Cardiac muscle cell (in vitro differentiated cells and primary cell): ENCODE measurements around the gene ZNF444. TPM values are rescaled to one million over a fixed set of nuclear protein-coding genes. Genes with fewer than 3 reads are reported as not detected.

Experiments used
- DNase-seq, 2 donors: peaks; one replicate each; pipeline versions ENCODE4 v3.0.0 to v3.0.0-alpha.2; 2010 to 2017; ENCODE audit warnings: low read depth in 1 of 2, low spot score in 1 of 2
- H3K27ac ChIP-seq: fragments of 200-600 bp; sonication (generic); 2 replicates; pipeline ENCODE4 v1.5.1; 2016
- H3K27me3 ChIP-seq: fragments of 200-600 bp; sonication (generic); 2 replicates; pipeline ENCODE4 v1.6.0; 2016; ENCODE audit warnings: control low read depth
- H3K36me3 ChIP-seq: fragments of 200-600 bp; sonication (generic); 2 replicates; pipeline ENCODE4 v1.5.1; 2016; ENCODE audit warnings: control low read depth
- H3K4me1 ChIP-seq: fragments of 200-600 bp; sonication (generic); 2 replicates; pipeline ENCODE4 v1.8.1; 2017; ENCODE audit warnings: low read depth, mild to moderate bottlenecking, mixed run types
- H3K4me3 ChIP-seq: fragments of 200-600 bp; sonication (generic); 2 replicates; pipeline ENCODE4 v1.5.1; 2016; ENCODE audit warnings: mild to moderate bottlenecking
- H3K9me3 ChIP-seq: fragments of 200-600 bp; sonication (generic); 2 replicates; pipeline ENCODE4 v1.5.1; 2017; ENCODE audit warnings: low read depth, mild to moderate bottlenecking, control low read depth
- CTCF ChIP-seq: IDR thresholded peaks from 2 replicates; pipeline ENCODE4 v1.5.1; 2012; ENCODE audit warnings: low read depth, mild to moderate bottlenecking, low read length
- polyA plus RNA-seq: library from polyadenylated mRNA; unstranded; fragments of >200 nt; fragmentation: Nextera tagmentation; extraction: Ambion mirVana; gene quantifications from 2 replicates; pipeline ENCODE4 v1.2.1, GENCODE V29; 2016
- total RNA-seq: library from RNA; depleted of rRNA; stranded (reverse); fragments of >200 nt; gene quantifications from 2 replicates; pipeline ENCODE4 v1.2.3, GENCODE V29; 2016

ZNF444 gene
- total and polyA plus RNA-seq, 2 experiments from 2014 or later = 71.8 to 72.8 TPM

- no peaks in the 10 kb centered on the region for H3K27me3 ChIP-seq
- H3K4me3 ChIP-seq = no peak overlapping the region
- H3K27ac ChIP-seq = no peak overlapping the region
- DNase-seq = no peak
- H3K9me3 ChIP-seq = no peaks in the 10 kb centered on the region
- no peaks in the 10 kb centered on the region for H3K4me1 ChIP-seq
- H3K36me3 ChIP-seq = no peaks in the 10 kb centered on the region
- no peak for TF ChIP-seq CTCF
Observed at GRCh38 chr19:56176881-56177280, 35.8 kb downstream of the ZNF444 start.

- no peak for TF ChIP-seq CTCF
- H3K36me3 ChIP-seq = no peaks in the 10 kb centered on the region
- no peak overlapping the region for H3K27ac ChIP-seq
- DNase-seq = no peak
- H3K27me3 ChIP-seq = no peaks in the 10 kb centered on the region
- H3K9me3 ChIP-seq = no peaks in the 10 kb centered on the region
- H3K4me1 ChIP-seq = no peaks in the 10 kb centered on the region
- H3K4me3 ChIP-seq = no peak overlapping the region
Observed at GRCh38 chr19:56177564-56178243, 36.6 kb downstream of the ZNF444 start.

GRCh38 chr19:56189785-56190184 lies 48.7 kb downstream of the ZNF444 start:
- Histone ChIP-seq H3K9me3 (no peaks in the 10 kb centered on the region), H3K4me1 (no peaks in the 10 kb centered on the region), H3K4me3 (no peak overlapping the region), H3K36me3 (no peaks in the 10 kb centered on the region), H3K27me3 (no peaks in the 10 kb centered on the region), H3K27ac (no peak overlapping the region)
- no peak for TF ChIP-seq CTCF
- DNase-seq = no peak

GRCh38 chr19:56191115-56191514 lies 50.0 kb downstream of the ZNF444 start:
- no peak overlapping the region for H3K27ac ChIP-seq
- no peaks in the 10 kb centered on the region for H3K4me1 ChIP-seq
- no peaks in the 10 kb centered on the region for H3K9me3 ChIP-seq
- no peaks in the 10 kb centered on the region for H3K36me3 ChIP-seq
- H3K27me3 ChIP-seq = no peaks in the 10 kb centered on the region
- no peak overlapping the region for H3K4me3 ChIP-seq
- DNase-seq = no peak
- TF ChIP-seq CTCF = no peak

DNA sequence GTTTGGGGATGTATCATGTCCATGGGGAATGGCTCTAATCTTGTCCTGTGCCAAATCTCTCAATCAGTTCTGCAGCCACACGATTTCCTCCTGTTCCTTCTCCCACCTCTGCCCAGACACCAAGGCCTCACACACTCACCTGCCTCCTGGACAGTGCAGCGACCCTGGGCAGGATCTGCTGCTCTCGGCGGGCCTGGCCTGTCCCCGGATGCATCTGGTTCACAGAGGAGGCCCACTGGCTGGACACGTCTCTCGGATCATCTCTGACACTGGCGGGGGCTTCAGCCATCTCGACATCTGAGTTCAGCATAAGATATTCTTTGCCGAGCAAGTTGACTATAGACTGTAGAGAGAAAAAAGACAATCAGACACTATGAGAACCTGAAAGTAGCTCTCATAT lies 50.6 kb downstream of the ZNF444 start:
- no peaks in the 10 kb centered on the region for H3K4me1 ChIP-seq
- no peaks in the 10 kb centered on the region for H3K9me3 ChIP-seq
- no peak overlapping the region for H3K4me3 ChIP-seq
- no peak for DNase-seq
- H3K27me3 ChIP-seq = no peaks in the 10 kb centered on the region
- no peak for TF ChIP-seq CTCF
- H3K36me3 ChIP-seq = no peaks in the 10 kb centered on the region
- H3K27ac ChIP-seq = no peak overlapping the region
